ENCODE data around the gene CUBN.

DNA sequence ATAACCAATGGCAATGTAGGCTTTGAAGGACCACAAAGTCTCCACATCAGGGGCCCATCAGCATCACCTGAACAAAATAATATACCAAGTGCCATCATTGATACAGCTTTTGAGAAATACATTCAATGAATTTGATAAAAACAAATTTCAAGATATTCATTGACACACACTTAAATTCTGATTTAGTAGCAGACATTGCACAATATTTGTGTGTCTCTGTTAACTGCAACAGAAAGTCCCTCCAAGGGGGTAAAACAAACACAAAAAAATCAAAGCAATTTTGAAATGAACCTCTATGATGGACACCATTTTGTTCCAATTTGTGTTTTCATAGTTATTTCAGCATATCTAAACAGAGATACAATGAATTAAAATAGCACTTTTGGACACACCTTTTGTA is 225.6 kb downstream of the CUBN start:
- TF ChIP-seq, protein P1, sequence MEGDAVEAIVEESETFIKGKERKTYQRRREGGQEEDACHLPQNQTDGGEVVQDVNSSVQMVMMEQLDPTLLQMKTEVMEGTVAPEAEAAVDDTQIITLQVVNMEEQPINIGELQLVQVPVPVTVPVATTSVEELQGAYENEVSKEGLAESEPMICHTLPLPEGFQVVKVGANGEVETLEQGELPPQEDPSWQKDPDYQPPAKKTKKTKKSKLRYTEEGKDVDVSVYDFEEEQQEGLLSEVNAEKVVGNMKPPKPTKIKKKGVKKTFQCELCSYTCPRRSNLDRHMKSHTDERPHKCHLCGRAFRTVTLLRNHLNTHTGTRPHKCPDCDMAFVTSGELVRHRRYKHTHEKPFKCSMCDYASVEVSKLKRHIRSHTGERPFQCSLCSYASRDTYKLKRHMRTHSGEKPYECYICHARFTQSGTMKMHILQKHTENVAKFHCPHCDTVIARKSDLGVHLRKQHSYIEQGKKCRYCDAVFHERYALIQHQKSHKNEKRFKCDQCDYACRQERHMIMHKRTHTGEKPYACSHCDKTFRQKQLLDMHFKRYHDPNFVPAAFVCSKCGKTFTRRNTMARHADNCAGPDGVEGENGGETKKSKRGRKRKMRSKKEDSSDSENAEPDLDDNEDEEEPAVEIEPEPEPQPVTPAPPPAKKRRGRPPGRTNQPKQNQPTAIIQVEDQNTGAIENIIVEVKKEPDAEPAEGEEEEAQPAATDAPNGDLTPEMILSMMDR (IDR thresholded peaks at IDR 0.05) = no peak
- TF ChIP-seq EP300 (IDR thresholded peaks at IDR 0.05) = no peak

All from tibial nerve (tissue), 4 donors.